MCF 10A (cell line): ENCODE measurements around the gene KCNH3. TPM values are rescaled to one million over a fixed set of nuclear protein-coding genes. Genes with fewer than 3 reads are reported as not detected.

Source experiments
- BruUV-seq: library from RNA; stranded (reverse); fragments of 400-500 nt; replicated peaks from 2 replicates; lab custom pipeline; 2021; lab: Mats Ljungman, UMichigan
- CTCF ChIA-PET: fragments of 300-600 bp; sonication (Branson Sonifier 250); formaldehyde crosslinking; extraction: SDS; loops from one replicate; lab custom pipeline; 2021; ENCODE audit warnings: antibody characterized with exemption, inconsistent platforms; lab: Yijun Ruan, JAX
- POLR2A ChIA-PET: fragments of 300-600, 350-650 bp; sonication (Branson Sonifier 250); formaldehyde crosslinking; extraction: SDS; loops from one replicate; lab custom pipeline; 2020; ENCODE audit warnings: antibody characterized with exemption, inconsistent platforms; lab: Yijun Ruan, JAX
- DNase-seq: peaks from one replicate; pipeline ENCODE4 v3.0.0-alpha.2; 2018; ENCODE audit not compliant: unreplicated experiment
- H3K27ac Mint-ChIP-seq: one replicate; pipeline ENCODE4 v1.8.0; 2022; ENCODE audit warnings: mild to moderate bottlenecking, low read depth, mixed read lengths; ENCODE audit not compliant: unreplicated experiment
- H3K27me3 Mint-ChIP-seq: one replicate; pipeline ENCODE4 v1.8.0; 2022; ENCODE audit warnings: mixed read lengths; ENCODE audit not compliant: insufficient read depth, unreplicated experiment
- H3K36me3 Mint-ChIP-seq: one replicate; pipeline ENCODE4 v1.8.0; 2022; ENCODE audit warnings: mild to moderate bottlenecking, moderate library complexity, mixed read lengths; ENCODE audit not compliant: insufficient read depth, unreplicated experiment
- H3K4me1 Mint-ChIP-seq: one replicate; pipeline ENCODE4 v1.8.0; 2022; ENCODE audit warnings: mixed read lengths; ENCODE audit not compliant: insufficient read depth, unreplicated experiment
- H3K4me3 Mint-ChIP-seq: one replicate; pipeline ENCODE4 v1.8.0; 2022; ENCODE audit warnings: mild to moderate bottlenecking, moderate library complexity, mixed read lengths; ENCODE audit not compliant: unreplicated experiment
- H3K9me3 Mint-ChIP-seq: one replicate; pipeline ENCODE4 v1.8.0; 2022; ENCODE audit warnings: mixed read lengths; ENCODE audit not compliant: unreplicated experiment
- CTCF ChIP-seq: fragments of 200-600 bp; IDR thresholded peaks from one replicate; pipeline ENCODE4 v1.8.0; 2022; ENCODE audit warnings: antibody characterized with exemption, mild to moderate bottlenecking; ENCODE audit not compliant: unreplicated experiment
- intact Hi-C: fragments of 100-400 bp; cut with micrococcal nuclease; formaldehyde crosslinking; loops from 2 replicates; pipeline ENCODE4 v1.14.1; 2022
- total RNA-seq: library from RNA; stranded (reverse); gene quantifications from 2 replicates; pipeline ENCODE4 v1.2.3, GENCODE V29; 2022

Gene KCNH3
- total RNA-seq, 1 experiment from 2014 or later, result not detected

GRCh38 chr12:49565406-49566265 is 26.8 kb downstream of the KCNH3 start:
- POLR2A ChIA-PET, result interaction anchor here (1.2 to 2.5 kb wide), 2 partner anchors 12 to 176 kb away, joined by 3 to 19 read pairs; partner anchors contain the start of gene TMBIM6
- peaks cover 35% of the 10 kb centered on the region for H3K36me3 Mint-ChIP-seq
- H3K4me3 Mint-ChIP-seq, result no peak overlapping the region
- peaks cover 3% of the 10 kb centered on the region for H3K4me1 Mint-ChIP-seq
- no peak for DNase-seq
- no peaks in the 10 kb centered on the region for H3K9me3 Mint-ChIP-seq
- TF ChIP-seq CTCF, result no peak
- intact Hi-C loops, result loop anchor here (5.0 kb wide), 1 partner anchor 208 kb away; no protein-coding TSS in a partner anchor
- no TSS peak for BruUV-seq
- CTCF ChIA-PET, result interaction anchor here (0.6 to 2.3 kb wide), 5 partner anchors 12 to 379 kb away, joined by 3 to 10 read pairs (median 7); no protein-coding TSS in a partner anchor
- H3K27ac Mint-ChIP-seq, result no peak overlapping the region
- H3K27me3 Mint-ChIP-seq, result no peaks in the 10 kb centered on the region

- H3K27me3 Mint-ChIP-seq, result no peaks in the 10 kb centered on the region
- H3K36me3 Mint-ChIP-seq, result peaks cover 30% of the 10 kb centered on the region
- CTCF ChIA-PET, result interaction anchor here (0.8 to 2.0 kb wide), 6 partner anchors 8 to 208 kb away, joined by 3 to 20 read pairs (median 4); no protein-coding TSS in a partner anchor
- no peak for TF ChIP-seq CTCF
- no peak overlapping the region for H3K27ac Mint-ChIP-seq
- no peak overlapping the region for H3K4me3 Mint-ChIP-seq
- H3K9me3 Mint-ChIP-seq, result no peaks in the 10 kb centered on the region
- no TSS peak for BruUV-seq
- intact Hi-C loops, result loop anchor here (5.0 kb wide), 1 partner anchor 209 kb away; no protein-coding TSS in a partner anchor
- POLR2A ChIA-PET, result interaction anchor here (1.2 to 2.5 kb wide), 6 partner anchors 13 to 300 kb away, joined by 3 to 19 read pairs (median 5); partner anchors contain the start of gene TMBIM6
- peaks cover 10% of the 10 kb centered on the region for H3K4me1 Mint-ChIP-seq
- no peak for DNase-seq
Observed at GRCh38 chr12:49566361-49566760, 27.5 kb downstream of the KCNH3 start.

- POLR2A ChIA-PET, result interaction anchor here (0.5 to 2.5 kb wide), 15 partner anchors 9 to 474 kb away, joined by 3 to 19 read pairs (median 3); partner anchors contain the start of gene TMBIM6
- CTCF ChIA-PET, result interaction anchor here (0.6 to 2.0 kb wide), 8 partner anchors 8 to 271 kb away, joined by 3 to 20 read pairs (median 4); no protein-coding TSS in a partner anchor
- intact Hi-C loops, result loop anchor here (5.0 kb wide), 1 partner anchor 210 kb away; no protein-coding TSS in a partner anchor
- DNase-seq, result no peak
- H3K36me3 Mint-ChIP-seq, result peaks cover 21% of the 10 kb centered on the region
- no peaks in the 10 kb centered on the region for H3K27me3 Mint-ChIP-seq
- peak overlapping the region; percentile 98 for H3K27ac Mint-ChIP-seq
- BruUV-seq, result no TSS peak
- H3K9me3 Mint-ChIP-seq, result no peaks in the 10 kb centered on the region
- H3K4me1 Mint-ChIP-seq, result peaks cover 14% of the 10 kb centered on the region
- peak overlapping the region; percentile 90 for H3K4me3 Mint-ChIP-seq
- TF ChIP-seq CTCF, result no peak
Observed at GRCh38 chr12:49567302-49567610, 28.4 kb downstream of the KCNH3 start.
